Stimulated activated CD4-positive, alpha-beta T cell treated with anti-CD3 and anti-CD28 coated beads, TNF-alpha, amount 100 ng/mL, for 1 hour (primary cell): ENCODE results near the gene SREBF1.

Source experiments
- DNase-seq, 3 donors: peaks; one replicate each; pipeline ENCODE4 v3.0.0-alpha.2; 2020; ENCODE audit warnings: low read depth in 3 of 3, low spot score in 1 of 3

SREBF1 gene

DNA sequence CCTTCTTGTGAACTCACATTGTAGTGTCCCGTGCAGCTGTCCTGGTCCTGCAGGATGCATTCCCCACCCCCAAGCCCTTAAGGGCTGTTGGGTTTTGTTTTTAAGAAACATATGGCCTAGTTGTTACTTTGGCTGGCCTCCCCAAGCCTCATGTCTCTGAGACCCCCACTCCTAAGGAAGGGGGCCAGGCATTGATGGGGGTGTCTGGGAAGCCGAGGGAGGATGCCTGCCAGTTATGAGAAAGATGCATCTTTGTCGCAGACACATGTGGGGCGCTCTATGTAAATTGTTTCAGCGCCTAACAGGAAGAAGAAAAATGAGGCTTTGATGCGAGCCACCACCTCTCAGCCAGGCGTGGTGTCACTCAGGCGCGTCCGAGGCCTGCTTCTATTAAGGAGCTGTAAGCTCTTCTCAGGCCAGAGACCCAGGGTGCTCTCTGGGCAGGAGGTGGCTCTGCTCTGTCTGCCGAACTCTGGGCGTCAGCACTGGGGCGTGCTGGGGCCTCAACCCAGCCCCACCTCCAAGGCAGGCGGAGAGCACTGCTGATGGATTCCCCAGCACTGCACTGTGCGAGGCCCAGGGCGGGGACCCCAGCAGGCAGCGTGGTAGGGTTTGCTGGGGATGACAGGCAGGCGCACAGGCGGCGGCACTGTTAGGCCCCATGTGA lies 70.6 kb downstream of the SREBF1 start:
- DNase-seq, result no peak

DNA sequence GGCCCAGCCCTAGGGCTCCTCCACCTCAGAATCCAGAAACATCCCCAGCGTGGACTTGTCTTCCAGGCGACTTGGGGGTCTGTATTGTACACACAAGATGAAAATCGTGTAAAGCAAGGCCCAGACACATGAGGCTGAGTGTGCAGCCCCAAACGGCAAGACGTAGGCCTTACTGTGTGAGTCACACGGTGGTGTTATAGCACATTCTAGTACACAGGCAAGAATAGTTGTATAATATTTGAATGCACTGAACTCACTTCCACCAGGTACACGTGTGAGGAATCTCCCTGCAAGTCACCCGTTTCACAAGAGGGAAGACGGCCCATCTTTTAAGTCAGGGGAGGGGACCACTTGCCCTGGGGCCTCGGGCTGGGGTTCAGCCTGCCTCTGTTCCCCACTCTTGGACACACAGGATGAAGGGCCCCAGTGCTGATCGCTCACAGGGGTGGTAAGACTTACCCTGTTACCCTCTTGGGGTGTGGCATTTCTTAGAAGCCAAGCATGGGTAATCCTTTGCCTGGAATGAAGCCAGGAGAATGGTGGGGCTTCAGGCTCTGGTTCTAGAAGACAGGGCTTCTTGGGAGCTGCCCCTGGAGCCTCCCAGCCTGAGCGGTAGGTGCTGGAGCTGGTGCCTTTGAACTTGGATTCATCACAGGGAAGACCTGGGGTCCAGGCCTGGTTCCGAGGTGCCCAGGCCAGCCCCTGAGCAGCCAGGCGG lies 71.3 kb downstream of the SREBF1 start:
- no peak for DNase-seq

DNA sequence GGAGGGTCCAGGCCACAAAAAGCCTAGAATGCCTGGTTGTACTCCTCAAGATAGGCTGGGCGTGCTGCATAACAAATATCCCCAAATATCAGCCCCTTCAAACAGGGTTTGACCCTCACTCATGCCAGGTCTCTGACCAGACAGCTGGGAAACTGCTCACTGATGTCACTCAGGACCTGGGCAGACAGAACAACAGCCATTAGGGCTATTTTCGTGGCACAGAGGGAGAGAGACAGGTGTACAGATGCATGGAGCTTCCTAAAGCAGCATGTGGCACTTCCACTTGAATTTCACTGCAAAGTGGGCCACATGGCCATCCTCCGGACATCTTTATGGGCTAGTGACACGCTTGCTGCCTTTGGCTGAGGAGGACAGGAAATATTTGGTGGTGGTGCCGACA lies 73.1 kb downstream of the SREBF1 start:
- no peak for DNase-seq

DNA sequence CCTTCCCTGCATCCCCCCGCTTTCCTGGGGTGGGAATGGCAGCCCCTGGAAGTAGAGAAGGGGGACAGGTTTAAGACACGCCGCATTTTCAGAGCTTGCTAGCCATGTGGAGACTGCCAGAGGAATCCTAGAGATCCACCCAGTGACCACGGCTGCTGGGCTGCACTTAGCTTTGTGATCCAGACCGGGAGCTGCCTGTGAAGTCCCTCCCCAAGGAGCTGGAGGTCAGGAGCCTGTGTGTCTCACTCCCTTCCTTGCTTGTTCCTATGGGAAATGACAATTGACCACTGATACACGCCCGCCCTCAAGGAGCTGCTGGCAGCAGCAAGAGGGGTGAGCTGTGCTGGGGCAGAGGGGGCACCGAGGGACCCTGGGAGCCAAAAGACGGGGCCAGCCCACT lies 73.7 kb downstream of the SREBF1 start:
- no peak for DNase-seq

DNA sequence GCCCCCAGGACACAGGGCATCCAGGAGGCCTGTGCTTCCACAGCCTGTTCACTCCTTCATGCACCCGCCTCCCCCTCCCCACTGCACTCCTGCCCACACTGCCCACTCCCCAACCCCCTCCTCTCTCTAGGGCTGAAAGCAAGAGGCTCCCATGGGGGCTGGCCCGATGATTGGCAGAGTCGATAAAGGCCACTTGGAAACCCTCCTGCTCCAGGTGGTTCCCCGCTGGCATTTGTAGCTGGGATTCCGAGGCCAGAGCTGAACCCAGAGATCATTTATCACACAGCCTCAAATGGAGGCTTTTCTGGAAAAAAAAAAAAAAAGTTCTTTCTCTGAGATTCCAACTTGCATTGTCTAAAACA lies 74.1 kb downstream of the SREBF1 start:
- no peak for DNase-seq
